Measurements from ENCODE around the gene STAB2. TPM values are rescaled to one million over a fixed set of nuclear protein-coding genes. Genes with fewer than 3 reads are reported as not detected.
A peak's percentile ranks its signal among the peaks of the same experiment; 100 is the strongest.

The STAB2 gene
- total RNA-seq, 2 experiments from 2014 or later: not detected

DNA sequence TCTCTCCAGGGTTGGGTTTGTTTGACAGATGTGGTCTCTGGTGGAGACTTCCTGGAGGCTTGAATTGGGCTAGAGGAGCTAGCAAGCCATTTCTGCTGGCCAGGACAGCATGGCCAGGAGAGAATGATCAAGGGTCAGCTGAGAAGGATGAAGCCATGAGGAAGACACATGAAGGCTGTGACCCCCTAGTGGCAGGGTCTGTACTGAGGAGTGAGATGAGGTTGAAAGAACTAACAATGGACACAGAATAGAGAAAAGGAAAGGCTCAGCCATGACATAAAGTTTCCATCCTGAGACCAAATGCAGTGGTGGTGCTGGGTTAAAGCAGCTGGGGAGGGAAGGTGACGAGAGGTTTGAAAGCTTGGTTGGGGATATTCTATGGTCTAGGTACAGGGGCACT is 164.1 kb downstream of the STAB2 start:
- H3K4me3 ChIP-seq (ENCODE audit: low read depth, low read length, poor library complexity, severe bottlenecking): no peak overlapping the region
- CTCF ChIA-PET (ENCODE audit: unreplicated experiment): no interaction called here

DNA sequence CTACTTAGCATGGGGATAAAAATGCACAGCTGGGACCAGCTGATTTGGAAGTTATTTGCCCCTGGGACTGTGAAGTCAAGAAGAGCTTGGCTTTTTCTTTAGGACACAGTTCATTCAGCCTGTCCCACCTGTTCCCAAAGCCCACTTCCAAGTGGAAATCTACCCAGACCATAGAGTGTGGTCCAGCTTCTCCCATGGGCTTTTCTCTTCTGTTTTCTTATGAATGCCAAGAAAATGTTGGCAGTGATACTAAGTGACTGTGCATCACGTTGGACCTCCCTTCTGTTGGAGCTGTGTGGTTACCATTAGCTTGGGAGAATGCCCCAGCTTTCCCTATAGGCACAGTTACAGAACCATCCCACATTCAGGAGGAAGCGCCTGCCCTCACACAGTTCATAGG is 164.5 kb downstream of the STAB2 start:
- no peaks in the 10 kb centered on the region for H3K79me2 ChIP-seq (ENCODE audit: insufficient read depth, low read depth, low read length)
- BruUV-seq (replicated peaks): no TSS peak
- no peaks in the 10 kb centered on the region for H3K4me1 ChIP-seq (ENCODE audit: insufficient read depth, low read length, poor library complexity, severe bottlenecking)
- no peak for DNase-seq (ENCODE audit: low spot score)
- TF ChIP-seq, protein P1, sequence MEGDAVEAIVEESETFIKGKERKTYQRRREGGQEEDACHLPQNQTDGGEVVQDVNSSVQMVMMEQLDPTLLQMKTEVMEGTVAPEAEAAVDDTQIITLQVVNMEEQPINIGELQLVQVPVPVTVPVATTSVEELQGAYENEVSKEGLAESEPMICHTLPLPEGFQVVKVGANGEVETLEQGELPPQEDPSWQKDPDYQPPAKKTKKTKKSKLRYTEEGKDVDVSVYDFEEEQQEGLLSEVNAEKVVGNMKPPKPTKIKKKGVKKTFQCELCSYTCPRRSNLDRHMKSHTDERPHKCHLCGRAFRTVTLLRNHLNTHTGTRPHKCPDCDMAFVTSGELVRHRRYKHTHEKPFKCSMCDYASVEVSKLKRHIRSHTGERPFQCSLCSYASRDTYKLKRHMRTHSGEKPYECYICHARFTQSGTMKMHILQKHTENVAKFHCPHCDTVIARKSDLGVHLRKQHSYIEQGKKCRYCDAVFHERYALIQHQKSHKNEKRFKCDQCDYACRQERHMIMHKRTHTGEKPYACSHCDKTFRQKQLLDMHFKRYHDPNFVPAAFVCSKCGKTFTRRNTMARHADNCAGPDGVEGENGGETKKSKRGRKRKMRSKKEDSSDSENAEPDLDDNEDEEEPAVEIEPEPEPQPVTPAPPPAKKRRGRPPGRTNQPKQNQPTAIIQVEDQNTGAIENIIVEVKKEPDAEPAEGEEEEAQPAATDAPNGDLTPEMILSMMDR (conservative IDR thresholded peaks at IDR 0.05; ENCODE audit: low read length): no peak
- TF ChIP-seq EZH2phosphoT487 (IDR thresholded peaks at IDR 0.05; ENCODE audit: borderline replicate concordance, low read depth, low read length): no peak
- no peak overlapping the region for H3K27ac ChIP-seq (ENCODE audit: low read depth, low read length, poor library complexity, severe bottlenecking)
- H2AFZ ChIP-seq (ENCODE audit: low read length): no peak overlapping the region
- ChIA-PET CTCF (ENCODE audit: unreplicated experiment) (no interaction called here), POLR2A (no interaction called here)
- H3K36me3 ChIP-seq (ENCODE audit: insufficient read depth, low read length): no peaks in the 10 kb centered on the region
- no peaks in the 10 kb centered on the region for H3K9me3 ChIP-seq (ENCODE audit: low read length)
- H3K4me3 ChIP-seq (ENCODE audit: low read depth, low read length, poor library complexity, severe bottlenecking): no peak overlapping the region
- no peak overlapping the region for H3K4me2 ChIP-seq (ENCODE audit: low read length)
- intact Hi-C loops (cut with micrococcal nuclease; ENCODE audit: unreplicated experiment): no loop called here
- no peaks in the 10 kb centered on the region for H4K20me1 ChIP-seq (ENCODE audit: insufficient read depth, low read length)
- no peaks in the 10 kb centered on the region for H3K9me2 ChIP-seq (ENCODE audit: insufficient read depth, low read length)

More for the DNA sequence above, 164.1 kb downstream of the STAB2 start:
- Histone ChIP-seq H3K4me1 (ENCODE audit: insufficient read depth, low read length, poor library complexity, severe bottlenecking) (no peaks in the 10 kb centered on the region), H3K4me2 (ENCODE audit: low read length) (no peak overlapping the region), H4K20me1 (ENCODE audit: insufficient read depth, low read length) (no peaks in the 10 kb centered on the region), H2AFZ (ENCODE audit: low read length) (no peak overlapping the region), H3K9me3 (ENCODE audit: low read length) (no peaks in the 10 kb centered on the region), H3K79me2 (ENCODE audit: insufficient read depth, low read depth, low read length) (no peaks in the 10 kb centered on the region), H3K36me3 (ENCODE audit: insufficient read depth, low read length) (no peaks in the 10 kb centered on the region), H3K27ac (ENCODE audit: low read depth, low read length, poor library complexity, severe bottlenecking) (no peak overlapping the region), H3K9me2 (ENCODE audit: insufficient read depth, low read length) (no peaks in the 10 kb centered on the region)
- POLR2A ChIA-PET: no interaction called here
- TF ChIP-seq EZH2phosphoT487 (IDR thresholded peaks at IDR 0.05; ENCODE audit: borderline replicate concordance, low read depth, low read length): no peak
- TF ChIP-seq, protein P1 (conservative IDR thresholded peaks at IDR 0.05; ENCODE audit: low read length): peak; percentile 59
- DNase-seq (ENCODE audit: low spot score): no peak
- intact Hi-C loops (cut with micrococcal nuclease; ENCODE audit: unreplicated experiment): no loop called here
- BruUV-seq (replicated peaks): no TSS peak

DNA sequence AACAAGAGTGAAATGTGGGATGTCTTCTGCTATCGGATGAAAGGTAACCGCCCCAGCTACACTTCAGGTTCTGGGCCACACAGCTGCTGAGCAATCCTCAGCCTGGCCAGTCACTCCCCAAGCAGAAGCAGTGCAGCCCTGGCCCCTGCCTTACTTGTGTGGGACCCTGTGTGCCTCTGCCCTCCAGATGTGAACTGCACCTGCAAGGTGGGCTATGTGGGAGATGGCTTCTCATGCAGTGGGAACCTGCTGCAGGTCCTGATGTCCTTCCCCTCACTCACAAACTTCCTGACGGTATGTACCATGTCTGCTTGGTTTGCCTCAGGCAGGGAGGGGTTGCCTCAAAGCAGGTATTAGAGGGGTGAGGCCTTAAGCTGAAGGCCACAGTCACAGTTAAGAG is 168.4 kb downstream of the STAB2 start:
- H2AFZ ChIP-seq (ENCODE audit: low read length): no peak overlapping the region
- no peak for DNase-seq (ENCODE audit: low spot score)
- H3K4me2 ChIP-seq (ENCODE audit: low read length): no peak overlapping the region
- no peaks in the 10 kb centered on the region for H3K79me2 ChIP-seq (ENCODE audit: insufficient read depth, low read depth, low read length)
- intact Hi-C loops (cut with micrococcal nuclease; ENCODE audit: unreplicated experiment): no loop called here
- ChIA-PET CTCF (ENCODE audit: unreplicated experiment) (no interaction called here), POLR2A (no interaction called here)
- no peak overlapping the region for H3K4me3 ChIP-seq (ENCODE audit: low read depth, low read length, poor library complexity, severe bottlenecking)
- no peaks in the 10 kb centered on the region for H3K4me1 ChIP-seq (ENCODE audit: insufficient read depth, low read length, poor library complexity, severe bottlenecking)
- no peaks in the 10 kb centered on the region for H3K9me3 ChIP-seq (ENCODE audit: low read length)
- H3K27ac ChIP-seq (ENCODE audit: low read depth, low read length, poor library complexity, severe bottlenecking): no peak overlapping the region
- no peaks in the 10 kb centered on the region for H3K9me2 ChIP-seq (ENCODE audit: insufficient read depth, low read length)
- no peaks in the 10 kb centered on the region for H3K36me3 ChIP-seq (ENCODE audit: insufficient read depth, low read length)
- no peaks in the 10 kb centered on the region for H4K20me1 ChIP-seq (ENCODE audit: insufficient read depth, low read length)
- TF ChIP-seq EZH2phosphoT487 (IDR thresholded peaks at IDR 0.05; ENCODE audit: borderline replicate concordance, low read depth, low read length): no peak
- TF ChIP-seq, protein P1 (conservative IDR thresholded peaks at IDR 0.05; ENCODE audit: low read length): no peak
- BruUV-seq (replicated peaks): no TSS peak
